Small intestine (tissue), 7 donors: ENCODE data around the gene MOSMO. TPM values are rescaled to one million over a fixed set of nuclear protein-coding genes. Genes with fewer than 3 reads are reported as not detected.
A peak's percentile ranks its signal among the peaks of the same experiment; 100 is the strongest.
"Not testable (repeated sequence)": the region's sequence is repeated elsewhere in the genome, so short reads cannot be mapped to it uniquely, and the experiment has no call there.

Source experiments
- DNase-seq, 2 donors: peaks; one replicate each; pipeline versions ENCODE4 v3.0.0 to v3.0.0-alpha.2; 2013
- FAIRE-seq: peaks from 2 replicates; lab custom pipeline; 2012; peaks lifted over from hg19 to GRCh38; lab: Jason Lieb, UNC
- H3K27ac ChIP-seq, 3 donors: one replicate each; pipeline ENCODE4 v1.5.1; 2013; ENCODE audit warnings: low read length in 2 of 3, mild to moderate bottlenecking in 2 of 3, control low read depth in 1 of 3, inconsistent platforms in 1 of 3, low read depth in 1 of 3, moderate library complexity in 1 of 3
- H3K27me3 ChIP-seq, 3 donors: one replicate each; pipeline ENCODE4 v1.6.1; 2013; ENCODE audit warnings: low read length in 3 of 3, inconsistent platforms in 1 of 3; ENCODE audit not compliant: control insufficient read depth in 3 of 3, insufficient read depth in 3 of 3
- H3K36me3 ChIP-seq, 3 donors: one replicate each; pipeline ENCODE4 v1.6.1; 2013; ENCODE audit warnings: low read length in 3 of 3, inconsistent platforms in 1 of 3, low read depth in 1 of 3, mild to moderate bottlenecking in 1 of 3, moderate library complexity in 1 of 3; ENCODE audit not compliant: control insufficient read depth in 3 of 3, insufficient read depth in 2 of 3
- H3K4me1 ChIP-seq, 3 donors: one replicate each; pipeline ENCODE4 v1.6.1; 2013; ENCODE audit warnings: low read length in 2 of 3, inconsistent platforms in 1 of 3, low read depth in 1 of 3, mild to moderate bottlenecking in 1 of 3, moderate library complexity in 1 of 3; ENCODE audit not compliant: control insufficient read depth in 3 of 3, insufficient read depth in 2 of 3
- H3K4me3 ChIP-seq, 3 donors: one replicate each; pipeline ENCODE4 v1.5.1; 2013; ENCODE audit warnings: low read length in 3 of 3, control low read depth in 1 of 3, inconsistent platforms in 1 of 3, low read depth in 1 of 3, mild to moderate bottlenecking in 1 of 3, moderate library complexity in 1 of 3
- H3K9me3 ChIP-seq, 2 donors: one replicate each; pipeline ENCODE4 v1.6.1; 2013; ENCODE audit warnings: low read depth in 1 of 2, low read length in 1 of 2; ENCODE audit not compliant: control insufficient read depth in 2 of 2, insufficient read depth in 1 of 2
- WGBS, 3 donors: extraction: QIAGEN DNeasy Blood & Tissue Kit; methylation state at CpG; one replicate each; pipeline ENCODE4 v1.1.7; 2013; 5-methylcytosine and 5-hydroxymethylcytosine counted together
- polyA plus RNA-seq, 4 donors: library from polyadenylated mRNA; stranded (reverse) in 3 of 4; unstranded in 1 of 4; fragments of 200-250 nt in 3 of 4; fragments of 120-200 nt in 1 of 4; gene quantifications; one replicate each; pipeline versions ENCODE4 v1.2.1 to v1.2.3, GENCODE V29; 2013
- donor health status: healthy with polysubstance abuse.
- donor health status: control.
- donor health status: control.
- donor health status: Bipolar disorder and iron deficiency.
- donor health status: healthy.

Gene MOSMO
- polyA plus RNA-seq, 4 donors = 3.2 to 13.1 (median 6.4) TPM

DNA sequence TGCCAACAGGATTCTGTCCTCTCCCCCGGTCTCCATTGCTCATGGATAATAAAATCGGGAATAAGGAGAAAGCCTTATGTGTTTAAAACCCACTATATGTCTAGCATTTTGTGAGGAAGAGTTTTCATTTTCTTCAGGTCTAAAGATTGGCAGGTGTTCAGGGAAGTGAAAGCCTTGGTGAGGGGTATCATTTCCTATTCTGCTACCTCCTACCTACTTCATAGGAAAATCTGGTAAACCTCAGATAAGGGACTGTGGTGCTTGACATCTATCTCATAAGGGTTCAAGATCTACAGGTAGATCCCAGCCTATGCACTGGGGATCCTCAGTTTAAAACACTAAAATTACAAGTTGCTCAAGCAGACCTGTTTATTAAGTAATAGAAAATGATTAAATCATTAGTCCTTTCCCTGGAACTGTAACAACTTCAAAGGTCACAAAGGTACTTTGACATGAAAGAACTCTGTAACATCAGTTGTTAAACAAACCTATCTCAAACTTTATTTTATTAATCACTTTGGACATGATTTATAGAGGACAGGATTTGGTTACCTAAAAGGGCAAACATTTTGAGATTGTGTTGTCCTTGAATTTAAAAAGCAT lies 6.5 kb downstream of the MOSMO start:
- FAIRE-seq = peak; percentile 44
- no peak overlapping the region for H3K4me3 ChIP-seq
- DNase-seq = peak; percentile 28 to 73
- H3K27ac ChIP-seq = no peak overlapping the region
- 23 to 57% (median 32%) methylated on average over 2 of the region's 2 CpGs for WGBS, 3 donors
- H3K4me1 ChIP-seq = peaks cover 0 to 14% (median 2%) of the 10 kb centered on the region in 3 donors
- H3K27me3 ChIP-seq = no peaks in the 10 kb centered on the region
- no peaks in the 10 kb centered on the region for H3K9me3 ChIP-seq
- H3K36me3 ChIP-seq = no peaks in the 10 kb centered on the region

DNA sequence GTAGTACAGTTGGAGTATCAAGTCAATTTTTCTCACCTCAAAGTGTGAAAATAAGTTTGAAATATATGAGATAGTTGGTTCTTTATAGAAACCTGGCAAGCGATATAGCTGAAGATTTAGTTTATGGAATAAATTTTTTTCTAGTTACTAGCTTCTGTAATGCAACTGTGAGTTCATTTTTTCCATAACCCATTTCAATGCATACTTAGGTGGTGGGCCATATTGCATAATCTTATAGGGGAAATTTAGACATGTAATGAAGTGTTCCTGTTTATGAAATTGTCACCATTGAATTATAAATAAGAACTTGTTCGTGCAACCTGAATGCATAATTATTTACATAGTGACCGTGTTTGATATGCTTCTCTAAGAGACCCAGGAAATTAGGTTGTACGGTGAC lies 9.0 kb downstream of the MOSMO start:
- Histone ChIP-seq H3K9me3 (no peaks in the 10 kb centered on the region), H3K27me3 (no peaks in the 10 kb centered on the region), H3K27ac (no peak overlapping the region), H3K36me3 (no peaks in the 10 kb centered on the region), H3K4me3 (no peak overlapping the region), H3K4me1 (peaks cover 0 to 14% (median 0%) of the 10 kb centered on the region in 3 donors)
- 57 to 67% (median 66%) methylated on average over 4 of the region's 4 CpGs for WGBS, 3 donors
- DNase-seq = no peak
- FAIRE-seq = no peak

DNA sequence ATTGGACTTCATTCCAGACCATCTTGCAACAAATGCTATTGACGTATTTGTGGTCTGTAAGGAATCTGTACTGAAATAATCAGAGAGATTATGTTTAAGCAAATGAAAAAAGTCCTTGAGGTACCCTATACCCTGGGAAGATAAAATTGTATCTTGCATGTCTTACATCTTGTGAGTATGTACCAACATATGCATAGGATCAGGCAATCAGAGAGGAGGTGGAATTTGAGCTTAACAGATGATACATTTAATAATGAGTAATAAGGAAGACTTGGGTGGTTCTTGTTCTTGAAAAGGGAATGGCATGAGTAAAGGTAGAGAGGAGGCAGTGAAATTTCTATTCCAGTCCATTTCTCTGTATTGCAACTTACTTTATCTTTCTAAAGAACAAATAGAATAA lies 10.6 kb downstream of the MOSMO start:
- Histone ChIP-seq H3K27ac (no peak overlapping the region), H3K9me3 (no peaks in the 10 kb centered on the region), H3K4me1 (peaks cover 0 to 11% (median 0%) of the 10 kb centered on the region in 3 donors), H3K4me3 (no peak overlapping the region), H3K36me3 (no peaks in the 10 kb centered on the region), H3K27me3 (no peaks in the 10 kb centered on the region)
- WGBS, 3 donors = 90 to 96% (median 95%) methylated on average over 1 of the region's 1 CpG
- DNase-seq = peak in 1 of 2 donors; percentile 58
- no peak for FAIRE-seq

DNA sequence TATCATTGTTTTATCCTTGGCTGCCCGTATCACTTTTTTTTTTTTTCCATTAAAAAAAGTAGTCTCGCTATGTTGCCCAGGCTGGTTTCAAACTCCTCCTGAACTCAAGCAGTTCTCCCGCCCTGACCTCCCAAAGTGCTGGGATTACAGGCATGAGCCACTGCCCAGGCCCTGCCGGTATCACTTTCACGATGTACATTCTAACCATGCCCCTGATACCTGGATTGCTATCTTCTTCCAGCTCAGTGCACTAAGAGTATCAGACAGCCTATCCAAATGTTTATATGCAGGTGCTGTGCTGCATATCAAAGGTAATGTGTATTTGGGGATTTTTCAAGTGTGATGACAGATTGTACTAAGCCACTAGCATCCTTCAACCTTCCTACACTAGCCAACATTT lies 14.2 kb downstream of the MOSMO start:
- H3K4me1 ChIP-seq = peaks cover 0 to 2% (median 0%) of the 10 kb centered on the region in 3 donors
- H3K27me3 ChIP-seq = no peaks in the 10 kb centered on the region
- no peak overlapping the region for H3K27ac ChIP-seq
- H3K4me3 ChIP-seq = no peak overlapping the region
- no peaks in the 10 kb centered on the region for H3K36me3 ChIP-seq
- WGBS, 3 donors = 76 to 89% (median 82%) methylated on average over 5 of the region's 5 CpGs
- no peak for FAIRE-seq
- no peaks in the 10 kb centered on the region for H3K9me3 ChIP-seq
- no peak for DNase-seq

DNA sequence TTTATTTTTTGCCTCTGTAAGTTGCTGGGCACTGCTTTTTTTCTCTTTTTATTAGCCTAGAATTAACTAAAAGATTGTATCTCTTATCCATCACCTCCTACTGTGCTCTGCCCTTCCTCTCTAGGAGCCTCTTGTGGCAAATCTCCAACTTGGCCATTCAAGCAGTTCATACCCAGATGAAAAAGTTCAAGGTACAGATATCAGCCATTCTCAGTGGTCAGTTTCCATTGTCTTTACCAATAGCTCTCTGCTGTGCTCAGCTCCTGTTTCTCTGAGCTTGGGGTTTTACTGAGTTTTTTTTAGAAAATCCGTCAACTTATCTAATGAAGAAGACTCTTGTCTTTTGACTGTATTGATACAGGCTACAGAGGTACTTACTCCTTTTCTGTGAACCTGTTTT lies 15.6 kb downstream of the MOSMO start:
- H3K9me3 ChIP-seq = no peaks in the 10 kb centered on the region
- no peak overlapping the region for H3K27ac ChIP-seq
- no peak for DNase-seq
- FAIRE-seq = no peak
- no peaks in the 10 kb centered on the region for H3K4me1 ChIP-seq
- no peaks in the 10 kb centered on the region for H3K27me3 ChIP-seq
- WGBS, 3 donors = 82 to 93% (median 93%) methylated on average over 1 of the region's 1 CpG
- H3K4me3 ChIP-seq = no peak overlapping the region
- H3K36me3 ChIP-seq = no peaks in the 10 kb centered on the region

DNA sequence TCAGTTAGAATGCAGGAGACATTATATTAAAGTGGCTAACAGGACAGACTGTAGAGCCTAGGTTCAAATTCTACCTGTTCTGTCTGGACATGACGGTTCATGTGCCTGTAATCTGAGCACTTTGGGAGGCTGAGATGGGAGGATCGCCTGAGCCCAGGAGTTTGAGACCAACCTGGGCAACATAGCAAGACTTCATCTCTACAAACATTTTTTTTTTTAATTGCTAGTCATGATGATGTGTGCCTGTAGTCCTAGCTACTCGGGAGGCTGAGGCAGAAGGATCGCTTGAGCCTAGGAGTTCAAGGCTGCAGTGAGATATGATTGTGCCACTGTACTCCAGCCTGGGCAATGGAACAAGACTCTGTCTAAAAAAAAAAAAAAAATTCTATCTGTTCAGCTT lies 16.9 kb downstream of the MOSMO start:
- WGBS, 3 donors = 90 to 95% (median 94%) methylated on average over 4 of the region's 4 CpGs
- not testable (repeated sequence) for H3K4me3 ChIP-seq, FAIRE-seq, H3K9me3 ChIP-seq, H3K27ac ChIP-seq, DNase-seq, H3K27me3 ChIP-seq, H3K36me3 ChIP-seq, H3K4me1 ChIP-seq

DNA sequence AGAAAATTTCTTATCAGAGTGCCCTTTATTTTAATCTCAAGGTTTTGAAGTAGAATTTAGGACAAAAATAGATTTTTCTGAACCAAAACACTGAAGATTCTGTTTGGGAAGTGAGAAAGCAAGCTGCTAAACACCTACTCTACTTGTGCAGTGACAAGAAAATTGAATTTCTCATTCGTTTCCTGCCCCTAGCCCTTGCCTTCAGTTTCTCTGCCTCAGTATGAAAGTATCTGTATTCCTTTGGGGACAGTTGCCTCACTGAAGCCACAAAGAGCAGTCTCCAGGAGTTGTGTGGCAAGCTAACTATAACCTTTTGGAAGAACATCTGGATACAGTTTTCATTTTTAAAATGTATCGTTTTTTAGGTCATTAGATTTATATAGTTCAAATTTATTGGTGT lies 19.7 kb downstream of the MOSMO start:
- FAIRE-seq = no peak
- no peaks in the 10 kb centered on the region for H3K27me3 ChIP-seq
- H3K4me3 ChIP-seq = no peak overlapping the region
- no peaks in the 10 kb centered on the region for H3K36me3 ChIP-seq
- H3K9me3 ChIP-seq = no peaks in the 10 kb centered on the region
- no peak for DNase-seq
- no peak overlapping the region for H3K27ac ChIP-seq
- WGBS, 3 donors = 58 to 86% (median 63%) methylated on average over 2 of the region's 2 CpGs
- H3K4me1 ChIP-seq = peaks cover 0 to 2% (median 0%) of the 10 kb centered on the region in 3 donors

DNA sequence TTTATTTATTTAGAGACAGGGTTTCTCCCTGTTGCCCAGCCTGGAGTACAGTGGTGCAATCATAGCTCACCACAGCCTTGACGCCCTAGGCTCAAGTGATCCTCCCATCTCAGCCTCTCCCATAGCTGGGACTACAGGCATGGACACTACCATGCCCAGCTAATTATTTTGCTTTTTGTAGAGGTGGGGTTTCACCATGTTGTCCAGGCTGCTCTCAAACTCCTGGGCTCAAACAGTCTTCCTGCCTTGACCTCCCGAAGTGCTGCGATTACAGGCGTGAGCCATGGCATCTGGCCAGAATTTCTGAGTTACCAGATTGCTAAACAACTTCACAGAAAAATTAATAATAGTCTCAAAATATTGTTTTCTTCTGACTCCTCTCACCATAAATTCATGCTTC lies 21.7 kb downstream of the MOSMO start:
- WGBS, 3 donors = 32 to 61% (median 56%) methylated on average over 4 of the region's 4 CpGs
- H3K4me1 ChIP-seq = peaks cover 0 to 2% (median 0%) of the 10 kb centered on the region in 3 donors
- H3K27me3 ChIP-seq = no peaks in the 10 kb centered on the region
- FAIRE-seq (no peak), DNase-seq (peak in 1 of 2 donors; percentile 4)
- H3K9me3 ChIP-seq = no peaks in the 10 kb centered on the region
- H3K4me3 ChIP-seq = no peak overlapping the region
- no peak overlapping the region for H3K27ac ChIP-seq
- no peaks in the 10 kb centered on the region for H3K36me3 ChIP-seq
